ENCODE measurements around the gene CHMP6.
"Not testable (repeated sequence)": the region's sequence is repeated elsewhere in the genome, so short reads cannot be mapped to it uniquely, and the experiment has no call there.

CHMP6 gene

GRCh38 chr17:81011951-81012350, 20.3 kb downstream of the CHMP6 start:
- DNase-seq (ENCODE audit: low spot score), result no peak

GRCh38 chr17:81012574-81013447, 21.2 kb downstream of the CHMP6 start:
- no peak for DNase-seq (ENCODE audit: low spot score)

- DNase-seq (ENCODE audit: low spot score), result no peak
These were observed 22.0 kb downstream of the CHMP6 start for GRCh38 chr17:81013642-81014041.

- no peak for DNase-seq (ENCODE audit: low spot score)
These were observed 23.5 kb downstream of the CHMP6 start for GRCh38 chr17:81015136-81015535.

- no peak for DNase-seq (ENCODE audit: low spot score)
These were observed 24.9 kb downstream of the CHMP6 start for GRCh38 chr17:81016575-81016974.

- not testable (repeated sequence) for DNase-seq (ENCODE audit: low spot score)
These were observed 25.7 kb downstream of the CHMP6 start for GRCh38 chr17:81017330-81017729.

- no peak for DNase-seq (ENCODE audit: low spot score)
These were observed 26.6 kb downstream of the CHMP6 start for GRCh38 chr17:81018044-81018802.

- no peak for DNase-seq (ENCODE audit: low spot score)
These were observed 28.2 kb downstream of the CHMP6 start for GRCh38 chr17:81019563-81020442.

- DNase-seq (ENCODE audit: low spot score), result no peak
These were observed 28.8 kb downstream of the CHMP6 start for GRCh38 chr17:81020443-81020766.

GRCh38 chr17:81020767-81021497, 29.3 kb downstream of the CHMP6 start:
- DNase-seq (ENCODE audit: low spot score), result no peak

- DNase-seq (ENCODE audit: low spot score), result no peak
These were observed 30.1 kb downstream of the CHMP6 start for GRCh38 chr17:81021531-81022343.

GRCh38 chr17:81022344-81022676, 30.7 kb downstream of the CHMP6 start:
- no peak for DNase-seq (ENCODE audit: low spot score)

GRCh38 chr17:81025065-81025740, 33.6 kb downstream of the CHMP6 start:
- DNase-seq (ENCODE audit: low spot score), result no peak

- no peak for DNase-seq (ENCODE audit: low spot score)
These were observed 34.1 kb downstream of the CHMP6 start for GRCh38 chr17:81025741-81026129.

- no peak for DNase-seq (ENCODE audit: low spot score)
These were observed 34.8 kb downstream of the CHMP6 start for GRCh38 chr17:81026266-81027036.

- no peak for DNase-seq (ENCODE audit: low spot score)
These were observed 35.4 kb downstream of the CHMP6 start for GRCh38 chr17:81027038-81027437.

- DNase-seq (ENCODE audit: low spot score), result no peak
These were observed 36.2 kb downstream of the CHMP6 start for GRCh38 chr17:81027591-81028505.

GRCh38 chr17:81028506-81028858, 36.8 kb downstream of the CHMP6 start:
- DNase-seq (ENCODE audit: low spot score), result no peak

GRCh38 chr17:81029859-81030258, 38.2 kb downstream of the CHMP6 start:
- DNase-seq (ENCODE audit: low spot score), result no peak

All from germinal center (tissue), 1 donor.